ENCODE results near the gene MED16. TPM values are rescaled to one million over a fixed set of nuclear protein-coding genes. Genes with fewer than 3 reads are reported as not detected.
"Not testable (repeated sequence)": the region's sequence is repeated elsewhere in the genome, so short reads cannot be mapped to it uniquely, and the experiment has no call there.

MED16 gene
- total and polyA plus RNA-seq, 12 donors = 5.3 to 139 (median 62.6) TPM

GRCh38 chr19:850979-851335 is 42.0 kb downstream of the MED16 start:
- TF ChIP-seq CTCF (IDR thresholded peaks at IDR 0.05) (no peak), POLR2A (IDR thresholded peaks at IDR 0.05) (peak in 1 of 2 donors; percentile 4)
- peak overlapping the region; percentile 21 to 92 (median 65) for H3K27ac ChIP-seq
- no peaks in the 10 kb centered on the region for H3K36me3 ChIP-seq (replicated peaks in 1 of 2)
- WGBS, 4 donors = 17 to 36% (median 27%) methylated on average over 7 to 13 of the region's 13 CpGs
- H3K4me3 ChIP-seq = peak overlapping the region in 1 of 4 donors; percentile 21
- H3K9me3 ChIP-seq (replicated peaks in 1 of 3) = no peaks in the 10 kb centered on the region
- DNase-seq = no peak
- H3K4me1 ChIP-seq (replicated peaks in 1 of 2) = peaks cover 0 to 10% of the 10 kb centered on the region in 2 donors
- intact Hi-C loops (cut with DNase I) = loop anchor here in 1 of 2 donors (10.0 kb wide), 1 partner anchor 76 kb away; no protein-coding TSS in a partner anchor
- H3K27me3 ChIP-seq = peaks cover 13% of the 10 kb centered on the region

GRCh38 chr19:850221-850978 is 42.6 kb downstream of the MED16 start:
- Histone ChIP-seq H3K9me3 (replicated peaks in 1 of 3) (no peaks in the 10 kb centered on the region), H3K4me3 (peak overlapping the region in 1 of 4 donors; percentile 21), H3K27me3 (peaks cover 14% of the 10 kb centered on the region), H3K4me1 (replicated peaks in 1 of 2) (peaks cover 0 to 10% of the 10 kb centered on the region in 2 donors), H3K36me3 (replicated peaks in 1 of 2) (no peaks in the 10 kb centered on the region), H3K27ac (peak overlapping the region; percentile 21 to 92 (median 65))
- intact Hi-C loops (cut with DNase I) = loop anchor here in 1 of 2 donors (10.0 kb wide), 1 partner anchor 76 kb away; no protein-coding TSS in a partner anchor
- peak; percentile 88 to 98 (median 96) for DNase-seq
- TF ChIP-seq CTCF (IDR thresholded peaks at IDR 0.05) (no peak), POLR2A (IDR thresholded peaks at IDR 0.05) (peak in 1 of 2 donors; percentile 35)
- 13 to 52% (median 26%) methylated on average over 8 to 28 of the region's 28 CpGs for WGBS, 4 donors

DNA sequence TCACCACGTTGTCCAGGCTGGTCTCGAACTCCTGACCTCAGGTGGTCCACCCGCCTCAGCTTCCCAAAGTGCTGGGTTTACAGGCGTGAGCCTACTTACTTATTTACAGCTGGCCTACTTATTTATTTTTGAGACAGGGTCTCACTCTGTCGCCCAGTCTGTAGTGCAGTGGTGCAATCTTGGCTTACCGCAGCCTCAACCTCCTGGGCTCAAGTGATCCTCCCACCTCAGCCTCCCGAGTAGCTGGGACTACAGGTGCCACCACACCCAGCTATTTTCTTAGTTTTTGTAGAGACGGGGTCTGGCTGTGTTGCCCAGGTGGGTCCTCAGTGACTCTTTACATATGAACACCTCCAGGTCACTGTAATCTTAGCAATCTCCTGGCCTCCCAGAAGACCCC is 43.8 kb downstream of the MED16 start:
- DNase-seq; H3K9me3 ChIP-seq (replicated peaks in 1 of 3); H3K36me3 ChIP-seq (replicated peaks in 1 of 2); H3K27ac ChIP-seq; H3K4me1 ChIP-seq (replicated peaks in 1 of 2); H3K4me3 ChIP-seq; intact Hi-C loops (cut with DNase I): not testable (repeated sequence)
- 78 to 85% (median 82%) methylated on average over 8 of the region's 8 CpGs for WGBS, 4 donors
- peaks cover 14% of the 10 kb centered on the region for H3K27me3 ChIP-seq

GRCh38 chr19:848386-848921 is 44.5 kb downstream of the MED16 start:
- peak in 1 of 7 donors; percentile 28 for DNase-seq
- intact Hi-C loops (cut with DNase I) = no loop called here
- 36 to 45% (median 43%) methylated on average over 9 to 12 of the region's 12 CpGs for WGBS, 4 donors
- Histone ChIP-seq H3K36me3 (replicated peaks in 1 of 2) (no peaks in the 10 kb centered on the region), H3K4me3 (no peak overlapping the region), H3K27me3 (peaks cover 19% of the 10 kb centered on the region), H3K9me3 (replicated peaks in 1 of 3) (no peaks in the 10 kb centered on the region), H3K27ac (no peak overlapping the region), H3K4me1 (replicated peaks in 1 of 2) (peaks cover 6 to 15% of the 10 kb centered on the region in 2 donors)
- TF ChIP-seq POLR2A (IDR thresholded peaks at IDR 0.05) (no peak), CTCF (IDR thresholded peaks at IDR 0.05) (no peak)

All from adrenal gland (tissue), 12 donors.